HG03442 (cell line): ENCODE data around the gene PRMT3.
"Not testable (repeated sequence)": the region's sequence is repeated elsewhere in the genome, so short reads cannot be mapped to it uniquely, and the experiment has no call there.

Experiments used
- ATAC-seq: cut with Tn5 transposase; IDR thresholded peaks from one replicate; pipeline ENCODE4 v1.9.1; 2021; ENCODE audit warnings: mild to moderate bottlenecking, moderate library complexity; ENCODE audit not compliant: unreplicated experiment

Gene PRMT3

GRCh38 chr11:20453657-20454316 lies 66.3 kb downstream of the PRMT3 start:
- no peak for ATAC-seq

- ATAC-seq: no peak
Measured at GRCh38 chr11:20457001-20457799, 69.7 kb downstream of the PRMT3 start.

GRCh38 chr11:20457934-20458680 lies 70.6 kb downstream of the PRMT3 start:
- ATAC-seq: no peak

GRCh38 chr11:20458905-20459632 lies 71.6 kb downstream of the PRMT3 start:
- ATAC-seq: no peak

GRCh38 chr11:20459865-20460264 lies 72.3 kb downstream of the PRMT3 start:
- no peak for ATAC-seq

DNA sequence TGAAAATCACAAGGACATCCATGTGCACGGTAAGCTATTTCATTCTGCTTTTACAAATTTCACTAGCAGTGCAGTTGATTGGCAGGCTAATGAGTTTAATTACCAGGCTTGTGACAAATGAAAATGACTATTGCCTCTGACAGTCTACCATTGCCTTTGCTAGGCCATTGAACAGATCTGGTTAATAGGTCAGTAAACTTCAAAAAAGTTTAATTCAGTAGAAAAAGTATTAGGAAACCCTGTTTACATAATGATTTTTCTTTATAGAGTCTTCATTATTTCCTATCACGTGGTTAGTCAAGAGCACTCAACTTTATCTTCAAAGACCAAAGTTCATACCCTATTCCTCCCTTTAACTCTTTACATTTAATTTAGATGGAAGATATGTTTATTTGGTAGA lies 77.0 kb downstream of the PRMT3 start:
- ATAC-seq: no peak

GRCh38 chr11:20467487-20468185 lies 80.1 kb downstream of the PRMT3 start:
- ATAC-seq: no peak

GRCh38 chr11:20470348-20470747 lies 82.8 kb downstream of the PRMT3 start:
- no peak for ATAC-seq

GRCh38 chr11:20471929-20472328 lies 84.4 kb downstream of the PRMT3 start:
- ATAC-seq: not testable (repeated sequence)

DNA sequence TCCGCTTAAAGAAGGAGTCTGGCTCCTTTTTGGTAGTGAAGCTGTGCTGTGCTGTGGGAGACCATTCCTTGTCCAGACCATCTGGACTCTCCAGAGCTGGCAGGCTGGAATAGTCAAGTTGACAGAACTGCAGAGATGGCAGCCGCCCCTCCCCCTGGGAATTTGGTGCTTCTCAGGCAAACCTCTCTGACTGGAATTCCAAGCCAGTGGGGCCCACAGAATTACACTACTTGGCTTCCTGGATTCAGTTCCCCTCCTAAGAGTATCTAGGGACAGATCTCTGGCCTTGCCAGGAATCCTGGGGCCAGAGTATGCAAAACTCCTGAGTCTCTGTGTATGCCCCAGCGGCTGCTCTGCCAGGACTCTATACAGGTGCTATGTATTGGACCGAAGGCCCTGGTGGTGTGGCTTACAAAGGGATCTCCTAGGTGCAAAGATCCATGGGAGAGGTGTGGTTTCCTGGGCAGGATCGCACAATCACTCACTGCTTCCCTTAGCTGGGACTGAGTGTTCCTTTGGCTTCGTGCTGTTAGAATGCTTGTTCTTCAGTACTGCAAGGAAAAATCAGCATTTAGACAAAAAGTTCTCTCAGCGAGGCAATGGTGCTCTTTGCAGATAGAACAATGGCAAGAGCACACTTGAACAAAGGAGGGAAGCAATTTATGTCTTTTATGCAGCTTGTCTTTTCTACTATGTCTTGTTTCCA lies 86.8 kb downstream of the PRMT3 start:
- ATAC-seq: peak; percentile 10

DNA sequence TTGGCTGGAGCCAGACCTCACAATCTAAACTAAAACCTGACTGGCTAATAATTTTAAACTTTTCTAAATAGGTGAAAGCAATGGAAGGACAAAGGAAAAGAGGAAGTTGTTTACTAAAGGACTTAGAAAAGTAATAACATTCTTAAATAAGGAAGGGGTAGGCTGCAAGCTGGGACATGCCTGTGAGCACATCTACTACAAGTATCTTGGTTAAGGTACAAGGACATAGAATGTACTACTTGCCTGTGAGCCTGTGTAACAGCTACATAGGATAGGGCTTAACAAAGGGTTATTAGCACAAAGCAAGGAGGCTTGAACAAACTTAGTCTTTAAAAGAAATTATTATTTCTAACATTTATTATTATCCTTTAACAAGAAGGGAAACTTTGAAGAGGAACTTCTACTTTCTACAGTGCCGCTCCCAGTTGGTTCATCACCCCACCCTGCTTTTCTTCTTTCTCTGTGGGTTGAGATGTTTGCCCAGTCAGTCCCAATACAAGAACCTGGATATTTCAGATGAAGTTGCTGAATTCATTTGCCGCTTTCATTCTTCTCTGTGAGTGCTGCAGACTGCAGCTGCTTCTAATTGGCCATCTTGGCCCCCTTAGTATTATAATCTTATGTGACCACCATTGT lies 87.5 kb downstream of the PRMT3 start:
- ATAC-seq: peak; percentile 66

GRCh38 chr11:20477418-20478090 lies 90.0 kb downstream of the PRMT3 start:
- no peak for ATAC-seq

DNA sequence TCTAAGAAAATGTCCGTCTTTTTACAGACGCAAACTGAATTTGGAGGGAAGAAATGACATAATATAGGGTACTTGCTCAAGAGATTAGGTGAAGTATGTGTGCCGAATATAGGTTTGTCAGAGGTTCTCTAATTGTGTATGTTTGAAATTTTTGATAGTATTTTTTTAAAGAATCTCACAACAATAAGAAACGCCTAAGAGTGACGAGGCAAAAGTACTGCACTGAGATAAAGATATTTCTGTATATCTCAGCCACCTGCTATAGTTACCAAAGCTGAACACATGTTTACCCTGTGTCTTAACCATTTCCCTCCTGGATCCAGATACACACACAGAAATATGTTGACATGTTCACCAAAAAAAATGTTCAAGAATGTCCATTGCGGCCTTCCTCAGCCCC lies 92.0 kb downstream of the PRMT3 start:
- no peak for ATAC-seq

DNA sequence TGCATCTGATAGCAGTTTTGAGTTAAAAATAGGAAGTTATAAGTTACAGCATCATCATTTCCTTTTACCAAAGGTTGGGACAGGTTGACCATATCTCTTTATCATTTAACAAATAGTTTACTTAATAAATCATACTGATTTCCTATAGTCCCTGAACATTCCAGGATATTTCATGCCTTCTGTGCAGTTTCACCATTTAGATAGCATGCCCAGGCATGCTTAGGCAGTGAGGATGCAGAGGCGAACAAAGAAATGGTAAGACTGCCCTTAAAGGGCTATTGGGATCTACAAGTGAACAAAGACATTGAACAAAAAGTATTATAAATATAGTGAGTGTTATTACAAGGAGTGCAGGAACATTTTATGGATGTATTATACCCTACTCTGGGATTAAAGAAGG lies 96.4 kb downstream of the PRMT3 start:
- ATAC-seq: no peak

DNA sequence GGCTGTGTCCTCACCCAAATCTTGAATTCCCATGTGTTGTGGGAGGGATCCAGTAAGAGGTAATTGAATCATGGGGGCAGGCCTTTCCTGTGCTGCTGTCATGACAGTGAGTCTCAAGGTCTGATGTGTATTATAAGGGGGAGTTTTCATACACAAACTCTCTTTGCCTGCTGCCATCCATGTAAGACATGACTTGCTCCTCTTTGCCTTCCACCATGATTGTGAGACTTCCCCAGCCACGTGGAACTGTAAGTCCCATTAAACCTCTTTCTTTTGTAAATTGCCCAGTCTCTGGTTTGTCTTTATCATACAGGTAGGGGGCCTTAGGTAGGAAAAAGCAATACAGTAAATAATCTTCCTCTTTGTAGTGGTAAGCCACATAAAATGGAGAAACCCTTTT lies 96.9 kb downstream of the PRMT3 start:
- not testable (repeated sequence) for ATAC-seq

- ATAC-seq: no peak
Measured at GRCh38 chr11:20488352-20488751, 100.8 kb downstream of the PRMT3 start.

- ATAC-seq: peak; percentile 77
Measured at GRCh38 chr11:20489948-20490347, 102.4 kb downstream of the PRMT3 start.

DNA sequence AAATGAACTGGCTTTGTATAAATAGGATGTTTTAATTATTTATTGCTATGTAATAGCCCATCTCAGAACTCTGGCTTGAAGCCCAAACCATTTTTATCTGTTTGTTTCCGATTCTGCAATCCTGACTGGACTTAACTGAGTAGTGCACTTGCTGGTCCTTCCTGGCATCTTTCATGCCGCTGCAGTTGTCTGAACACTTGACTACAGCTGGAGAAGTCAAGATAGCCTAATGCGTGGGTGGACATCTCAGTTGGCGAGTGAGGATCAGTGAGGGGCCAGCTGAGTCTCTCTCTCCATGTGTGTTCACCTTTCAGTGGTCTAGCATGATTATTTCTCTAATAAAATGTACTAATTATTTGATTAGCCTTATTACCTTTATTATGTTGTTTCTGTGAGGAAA lies 105.8 kb downstream of the PRMT3 start:
- no peak for ATAC-seq
